ENCODE results near the gene MGMT.

MGMT gene

DNA sequence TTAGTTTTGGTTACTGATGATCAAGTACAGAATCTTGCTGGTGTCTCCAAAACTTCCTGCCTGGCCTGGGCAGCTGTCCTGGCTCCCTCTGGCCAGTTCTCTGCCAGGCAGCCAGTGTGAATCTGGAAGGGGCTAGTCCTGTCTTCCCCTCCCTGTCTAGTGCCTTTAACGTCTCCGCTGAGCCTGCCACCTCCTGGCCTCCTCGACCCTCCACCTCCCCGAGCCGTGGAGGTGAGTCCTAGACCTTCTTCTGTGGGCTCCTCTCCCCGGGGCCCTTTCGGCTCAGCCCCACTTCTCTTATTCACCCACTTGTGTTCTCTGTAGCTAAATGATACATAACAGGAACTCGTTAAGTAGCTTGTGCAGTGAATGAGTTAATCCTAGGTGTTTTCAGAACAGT lies 218.2 kb downstream of the MGMT start:
- Histone ChIP-seq H3K9ac (ENCODE audit: low read depth, low read length) (no peak overlapping the region), H3K4me1 (ENCODE audit: insufficient read depth, low read length) (no peaks in the 10 kb centered on the region), H3K9me3 (ENCODE audit: control insufficient read depth, insufficient read depth, low read length) (no peaks in the 10 kb centered on the region), H3K36me3 (ENCODE audit: insufficient read depth, low read length) (no peaks in the 10 kb centered on the region)

DNA sequence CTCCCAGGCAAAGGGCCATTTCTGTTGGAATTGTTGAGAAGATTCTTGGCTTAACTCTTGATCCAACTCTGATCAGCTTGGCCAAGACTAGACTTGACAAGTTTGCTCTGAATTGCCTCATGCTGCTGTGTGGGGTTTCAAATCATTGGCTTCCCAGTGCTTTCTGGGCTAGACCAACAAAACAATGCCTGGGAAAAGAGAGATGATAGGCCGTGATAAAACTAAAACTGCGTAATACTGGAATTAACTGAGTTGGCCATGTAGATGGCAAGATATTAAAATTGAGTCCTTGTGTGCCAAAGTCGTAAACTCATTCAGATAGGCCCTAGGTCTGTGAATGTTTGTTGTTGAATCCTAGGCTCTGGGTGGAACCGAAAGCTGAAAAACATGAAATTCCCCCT lies 222.6 kb downstream of the MGMT start:
- Histone ChIP-seq H3K36me3 (ENCODE audit: insufficient read depth, low read length) (no peaks in the 10 kb centered on the region), H3K9me3 (ENCODE audit: control insufficient read depth, insufficient read depth, low read length) (no peaks in the 10 kb centered on the region)

DNA sequence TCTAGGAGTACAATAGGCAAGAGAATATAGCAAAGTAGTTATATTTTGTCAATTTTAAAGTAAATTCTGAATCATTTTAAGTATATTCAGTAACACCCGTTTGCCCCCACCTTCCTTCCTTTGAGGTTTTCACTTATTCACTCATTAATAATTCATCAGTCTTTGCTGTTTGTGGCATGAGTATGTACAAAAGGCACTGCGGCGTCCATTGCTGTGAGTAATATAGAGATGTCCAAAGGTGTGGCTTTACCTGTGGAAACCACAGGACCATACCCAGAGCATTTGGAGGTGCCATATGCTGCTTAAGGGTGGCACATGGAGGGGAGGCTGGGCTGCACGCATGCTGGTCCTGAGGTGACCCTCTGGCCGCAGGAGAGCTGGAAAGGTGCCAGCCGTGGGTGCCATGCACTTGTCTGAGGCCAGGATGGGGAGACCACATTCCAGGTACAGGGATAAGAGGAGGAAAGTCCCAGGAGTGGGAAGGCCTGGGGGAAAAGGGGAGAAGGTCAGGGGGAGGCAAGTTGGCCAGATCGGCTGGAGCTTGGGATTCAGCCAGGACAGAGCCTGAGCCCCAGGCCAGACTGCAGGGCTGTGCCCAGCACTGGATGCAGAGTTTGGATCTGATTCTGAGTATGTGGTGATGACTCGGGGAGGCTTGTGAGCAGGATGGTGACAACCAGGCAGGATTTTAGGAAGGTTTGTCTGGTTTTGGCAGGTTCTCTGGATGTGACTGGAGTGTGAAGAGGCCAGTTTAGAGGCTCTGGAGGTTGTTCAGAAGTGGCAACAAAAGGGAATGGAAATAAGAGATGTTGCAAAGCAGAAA lies 223.4 kb downstream of the MGMT start:
- Histone ChIP-seq H3K36me3 (ENCODE audit: insufficient read depth, low read length) (no peaks in the 10 kb centered on the region), H3K9ac (ENCODE audit: low read depth, low read length) (no peak overlapping the region)

More for the DNA sequence above, 222.6 kb downstream of the MGMT start:
- H3K9ac ChIP-seq (ENCODE audit: low read depth, low read length): no peak overlapping the region
- H3K4me1 ChIP-seq (ENCODE audit: insufficient read depth, low read length): no peaks in the 10 kb centered on the region

DNA sequence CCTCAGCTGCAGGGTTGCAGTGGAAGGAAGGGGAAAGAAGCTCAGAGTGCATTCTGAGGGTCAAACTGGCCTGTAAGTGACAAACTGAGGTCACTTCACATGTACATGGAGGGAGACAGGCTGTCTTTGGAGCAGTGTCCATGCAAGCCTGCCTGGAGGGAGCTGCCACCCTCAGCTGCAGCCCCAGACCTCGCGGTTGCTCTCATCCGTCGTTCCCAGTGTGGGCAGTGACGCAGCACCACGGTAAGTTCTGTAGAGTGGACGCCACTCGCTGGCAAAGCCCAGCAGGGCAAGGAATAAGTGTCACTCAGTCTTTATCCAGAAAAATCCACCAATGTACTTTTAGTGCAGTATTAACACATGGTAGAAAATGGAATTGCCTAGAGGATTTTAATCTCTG lies 225.7 kb downstream of the MGMT start:
- Histone ChIP-seq H3K9me3 (ENCODE audit: control insufficient read depth, insufficient read depth, low read length) (no peaks in the 10 kb centered on the region), H3K36me3 (ENCODE audit: insufficient read depth, low read length) (no peaks in the 10 kb centered on the region), H3K4me1 (ENCODE audit: insufficient read depth, low read length) (no peaks in the 10 kb centered on the region), H3K9ac (ENCODE audit: low read depth, low read length) (no peak overlapping the region)

More for the DNA sequence above, 223.4 kb downstream of the MGMT start:
- no peaks in the 10 kb centered on the region for H3K9me3 ChIP-seq (ENCODE audit: control insufficient read depth, insufficient read depth, low read length)
- no peaks in the 10 kb centered on the region for H3K4me1 ChIP-seq (ENCODE audit: insufficient read depth, low read length)

DNA sequence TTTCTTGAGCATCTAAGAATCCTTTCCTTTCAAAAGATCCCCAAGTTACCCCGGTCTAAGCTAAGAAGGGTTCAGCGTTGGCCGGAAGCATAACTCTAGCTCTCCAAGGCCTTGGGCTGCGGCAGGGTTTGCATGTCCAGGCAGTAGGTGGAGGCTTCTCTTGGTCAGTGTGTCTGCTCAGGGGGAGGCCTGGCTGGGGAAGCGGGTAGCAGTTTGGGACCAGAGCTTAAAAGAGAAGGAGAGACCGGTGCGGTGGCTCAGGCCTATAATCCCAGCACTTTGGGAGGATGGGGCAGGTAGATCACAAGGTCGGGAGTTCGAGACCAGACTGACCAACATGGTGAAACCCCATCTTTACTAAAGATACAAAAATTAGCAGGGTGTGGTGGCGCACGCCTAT lies 226.3 kb downstream of the MGMT start:
- Histone ChIP-seq H3K9me3 (ENCODE audit: control insufficient read depth, insufficient read depth, low read length) (no peaks in the 10 kb centered on the region), H3K36me3 (ENCODE audit: insufficient read depth, low read length) (no peaks in the 10 kb centered on the region), H3K9ac (ENCODE audit: low read depth, low read length) (no peak overlapping the region), H3K4me1 (ENCODE audit: insufficient read depth, low read length) (no peaks in the 10 kb centered on the region)

DNA sequence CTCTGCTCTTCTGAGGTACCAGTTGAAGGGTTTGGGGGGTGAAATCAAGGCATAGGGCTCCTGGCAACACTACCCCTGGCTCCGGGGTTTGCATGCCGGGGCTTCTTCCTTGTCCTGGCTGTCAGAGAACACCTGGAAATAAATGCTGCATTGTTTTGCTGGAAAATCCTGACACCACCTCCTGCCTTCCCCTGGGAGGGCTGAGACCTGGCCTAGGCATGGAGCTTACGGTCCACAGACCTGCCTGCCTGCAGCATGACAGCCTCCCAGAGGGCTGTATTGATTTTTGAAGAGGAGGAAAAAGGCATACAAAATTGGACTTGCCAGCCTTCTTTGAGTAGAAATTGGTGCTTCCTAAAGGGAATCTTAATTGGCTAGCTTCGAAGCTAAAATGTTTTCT lies 227.1 kb downstream of the MGMT start:
- Histone ChIP-seq H3K36me3 (ENCODE audit: insufficient read depth, low read length) (no peaks in the 10 kb centered on the region), H3K4me1 (ENCODE audit: insufficient read depth, low read length) (no peaks in the 10 kb centered on the region), H3K9ac (ENCODE audit: low read depth, low read length) (no peak overlapping the region), H3K9me3 (ENCODE audit: control insufficient read depth, insufficient read depth, low read length) (no peaks in the 10 kb centered on the region)

DNA sequence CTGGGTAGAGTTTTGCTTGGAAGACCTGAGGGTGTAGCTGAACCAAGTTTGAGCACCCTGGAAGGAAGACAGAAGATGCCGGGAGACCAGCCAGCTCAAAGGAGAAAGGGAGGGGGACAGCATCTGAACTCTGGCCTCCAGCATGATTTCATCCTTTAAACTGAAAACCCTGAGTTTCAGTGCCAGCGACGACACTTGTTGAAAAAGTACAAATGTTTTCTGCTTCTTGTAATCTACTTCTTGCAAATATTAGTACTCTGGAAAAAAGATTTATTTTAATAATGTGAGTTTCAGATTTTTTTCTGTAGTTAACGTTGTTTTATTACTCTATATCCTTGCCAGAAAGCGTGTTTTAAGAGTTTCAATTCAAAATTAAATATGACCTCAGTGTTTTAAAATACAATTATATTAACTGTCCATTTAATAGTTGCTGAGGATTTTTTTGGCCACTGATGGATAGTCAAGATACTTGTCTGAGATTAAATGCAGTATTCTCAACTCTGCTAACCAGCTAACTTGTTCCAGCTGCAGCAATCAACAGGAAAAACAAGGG lies 227.7 kb downstream of the MGMT start:
- Histone ChIP-seq H3K9me3 (ENCODE audit: control insufficient read depth, insufficient read depth, low read length) (no peaks in the 10 kb centered on the region), H3K36me3 (ENCODE audit: insufficient read depth, low read length) (no peaks in the 10 kb centered on the region), H3K9ac (ENCODE audit: low read depth, low read length) (no peak overlapping the region), H3K4me1 (ENCODE audit: insufficient read depth, low read length) (no peaks in the 10 kb centered on the region)

DNA sequence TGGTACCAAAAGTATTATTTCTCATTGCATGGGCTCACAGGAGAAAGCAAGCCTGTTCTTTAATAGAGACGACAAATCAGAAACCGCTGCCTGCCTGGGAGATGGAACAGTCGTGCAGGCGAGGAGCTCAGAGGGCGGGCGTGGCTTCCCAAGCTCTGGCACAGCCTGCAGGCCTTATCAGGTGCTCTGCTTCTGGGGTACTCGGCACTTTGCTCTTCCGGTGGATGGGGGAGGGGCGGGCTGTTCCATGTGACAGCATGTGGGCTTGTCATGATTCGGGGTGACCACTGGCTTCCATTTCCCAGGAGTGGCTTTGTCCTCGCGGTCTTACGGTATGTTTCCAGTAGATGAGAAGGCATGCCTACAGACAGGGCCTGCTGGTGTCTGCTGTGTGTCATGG lies 228.6 kb downstream of the MGMT start:
- Histone ChIP-seq H3K9ac (ENCODE audit: low read depth, low read length) (no peak overlapping the region), H3K9me3 (ENCODE audit: control insufficient read depth, insufficient read depth, low read length) (no peaks in the 10 kb centered on the region), H3K36me3 (ENCODE audit: insufficient read depth, low read length) (no peaks in the 10 kb centered on the region), H3K4me1 (ENCODE audit: insufficient read depth, low read length) (no peaks in the 10 kb centered on the region)

DNA sequence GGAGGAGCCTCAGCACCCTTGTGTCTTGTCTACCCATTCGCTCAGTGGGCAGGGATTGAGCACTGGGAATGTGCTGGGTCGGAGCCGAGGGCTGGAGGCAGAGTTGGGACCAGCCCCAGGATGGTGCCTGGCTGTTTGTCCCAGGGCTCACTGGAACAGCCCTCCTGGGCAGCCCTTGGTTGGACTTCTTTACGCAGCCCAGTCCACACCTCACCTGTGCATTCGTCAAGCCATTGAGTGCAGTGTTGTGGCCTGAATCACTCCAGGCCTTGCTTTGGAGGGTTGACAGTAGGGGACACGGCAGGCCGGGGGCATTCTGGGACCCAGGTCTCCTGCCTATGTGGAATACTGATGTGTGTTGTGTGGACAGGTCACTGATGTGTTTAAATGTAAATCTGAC lies 229.6 kb downstream of the MGMT start:
- Histone ChIP-seq H3K36me3 (ENCODE audit: insufficient read depth, low read length) (no peaks in the 10 kb centered on the region), H3K4me1 (ENCODE audit: insufficient read depth, low read length) (no peaks in the 10 kb centered on the region), H3K9ac (ENCODE audit: low read depth, low read length) (no peak overlapping the region), H3K9me3 (ENCODE audit: control insufficient read depth, insufficient read depth, low read length) (no peaks in the 10 kb centered on the region)

DNA sequence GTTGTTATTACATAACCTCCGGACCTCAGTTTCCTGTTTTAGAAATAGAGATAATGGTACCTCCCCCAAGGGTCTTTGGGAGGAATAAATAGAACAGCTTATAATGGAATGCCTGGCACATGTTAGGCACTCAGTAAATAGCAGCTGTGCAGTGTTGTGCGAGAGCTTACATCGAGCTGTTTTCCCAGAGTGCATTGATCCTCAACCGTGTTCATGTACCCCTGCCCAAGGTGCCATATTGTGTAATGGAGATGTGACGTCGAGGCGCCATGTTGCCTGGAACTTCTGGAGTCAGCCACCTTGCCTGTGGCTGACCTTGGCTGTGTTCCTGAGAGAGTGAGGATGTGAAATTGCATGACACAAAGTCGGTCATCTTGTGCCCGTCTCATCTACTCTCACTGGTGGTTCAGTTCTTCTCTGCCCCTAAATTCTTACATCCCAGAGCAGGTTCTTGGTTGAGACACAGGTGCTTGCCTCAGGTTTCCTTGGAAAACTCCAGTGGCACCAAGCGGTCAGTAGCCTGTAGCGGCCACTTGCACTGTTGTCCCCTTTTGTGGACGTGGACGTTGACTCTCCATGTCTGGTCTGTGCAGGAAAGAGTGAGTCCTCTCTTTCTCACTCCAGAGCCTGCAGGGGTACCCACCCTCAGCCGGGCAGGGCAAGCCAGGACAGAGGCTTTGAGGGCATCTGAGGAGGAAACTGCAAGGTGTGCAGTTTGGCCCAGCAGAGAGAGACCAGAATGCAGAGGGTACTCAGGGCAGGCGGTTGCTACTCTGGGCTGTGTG lies 230.6 kb downstream of the MGMT start:
- Histone ChIP-seq H3K9ac (ENCODE audit: low read depth, low read length) (no peak overlapping the region), H3K4me1 (ENCODE audit: insufficient read depth, low read length) (no peaks in the 10 kb centered on the region), H3K36me3 (ENCODE audit: insufficient read depth, low read length) (no peaks in the 10 kb centered on the region), H3K9me3 (ENCODE audit: control insufficient read depth, insufficient read depth, low read length) (no peaks in the 10 kb centered on the region)

DNA sequence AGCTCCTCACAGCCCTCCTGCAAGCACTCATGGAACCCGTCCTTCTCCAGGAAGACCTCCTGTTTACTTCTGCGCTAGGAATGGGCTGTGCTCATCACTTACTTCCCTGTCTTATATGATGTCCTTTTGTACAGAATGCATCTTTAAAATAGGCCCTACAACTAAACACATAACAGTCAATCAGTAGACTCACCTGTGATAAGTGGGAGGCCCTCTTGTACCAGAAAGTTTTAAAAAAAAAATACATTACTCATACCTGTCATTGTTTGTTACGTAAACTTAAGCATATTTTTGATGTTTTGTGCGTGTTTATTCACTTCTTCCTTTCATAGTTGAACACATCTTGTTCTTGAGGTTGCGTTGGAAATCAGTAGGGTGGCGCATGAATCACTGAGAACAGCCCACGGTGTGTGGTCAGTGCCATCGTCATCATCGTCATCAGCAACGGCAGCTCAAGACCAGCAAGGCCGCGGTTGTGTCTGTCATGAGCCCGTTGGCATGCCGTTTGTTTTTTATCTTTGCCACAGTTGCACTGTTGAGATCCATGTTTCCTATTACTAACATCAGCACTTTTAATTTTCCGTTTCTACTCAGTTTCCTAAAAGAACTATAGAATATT lies 232.8 kb downstream of the MGMT start:
- H3K4me1 ChIP-seq (ENCODE audit: insufficient read depth, low read length): no peaks in the 10 kb centered on the region
- no peaks in the 10 kb centered on the region for H3K9me3 ChIP-seq (ENCODE audit: control insufficient read depth, insufficient read depth, low read length)
- no peak overlapping the region for H3K9ac ChIP-seq (ENCODE audit: low read depth, low read length)
- no peaks in the 10 kb centered on the region for H3K36me3 ChIP-seq (ENCODE audit: insufficient read depth, low read length)

DNA sequence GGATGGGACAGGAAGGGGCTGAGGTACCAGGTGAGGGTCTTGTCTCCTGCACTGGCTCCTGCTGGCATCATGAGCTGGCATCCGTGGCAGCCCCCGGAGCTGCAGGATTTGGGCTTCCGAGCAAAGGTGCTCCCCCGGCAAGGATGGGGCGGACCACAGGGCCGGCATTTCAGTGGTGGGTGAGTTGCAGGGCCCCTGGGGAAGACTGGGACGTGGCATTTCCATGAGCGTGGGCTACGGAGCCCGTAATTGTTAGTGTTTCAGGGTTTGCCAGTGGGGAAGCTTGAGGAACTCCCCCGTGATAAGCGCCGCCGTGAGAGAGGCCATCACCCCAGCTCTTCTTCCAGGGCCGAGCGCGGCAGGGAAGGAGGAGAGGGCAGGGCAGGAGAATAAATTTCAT lies 235.6 kb downstream of the MGMT start:
- Histone ChIP-seq H3K9me3 (ENCODE audit: control insufficient read depth, insufficient read depth, low read length) (no peaks in the 10 kb centered on the region), H3K4me1 (ENCODE audit: insufficient read depth, low read length) (no peaks in the 10 kb centered on the region), H3K36me3 (ENCODE audit: insufficient read depth, low read length) (no peaks in the 10 kb centered on the region), H3K9ac (ENCODE audit: low read depth, low read length) (no peak overlapping the region)

DNA sequence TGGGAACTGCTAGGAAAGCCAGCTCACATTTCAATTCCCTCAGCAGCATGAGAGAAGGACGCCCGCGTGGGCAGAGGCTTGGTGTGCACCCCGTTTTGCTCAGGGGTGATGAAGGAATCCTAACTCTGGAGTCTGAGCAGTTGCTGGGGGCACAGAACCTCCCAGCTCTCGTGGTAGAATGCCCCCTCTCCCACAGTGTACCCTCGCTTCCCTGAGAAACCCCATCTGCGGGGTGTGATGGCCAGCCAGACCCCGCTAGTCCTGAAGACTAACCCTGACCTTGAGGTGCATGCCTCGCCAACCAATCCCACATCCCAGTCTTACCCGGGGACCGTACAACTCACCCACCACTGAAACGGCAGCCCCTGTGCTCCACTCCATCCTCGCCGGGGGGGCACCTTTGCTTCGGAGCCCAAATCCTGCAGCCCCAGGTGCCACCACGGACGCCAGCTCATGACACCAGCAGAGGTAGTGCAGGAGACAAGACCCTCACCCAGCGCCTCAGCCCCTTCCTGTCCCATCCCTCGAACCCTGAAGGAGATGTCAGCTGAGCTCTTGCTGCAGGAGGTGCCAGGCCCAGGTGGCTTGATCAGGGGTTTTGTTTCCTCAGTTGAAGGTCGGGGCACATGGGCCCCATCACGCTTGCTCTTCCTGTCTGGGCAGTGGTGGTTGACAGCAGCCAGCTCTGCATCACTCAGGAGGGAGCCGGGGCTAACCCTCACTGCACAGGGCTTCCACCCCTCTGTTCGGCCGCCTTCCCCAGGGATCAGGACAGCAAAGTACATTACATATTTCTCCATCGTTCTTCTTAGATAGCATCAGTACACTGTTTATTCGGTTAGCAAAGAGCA lies 236.5 kb downstream of the MGMT start:
- Histone ChIP-seq H3K4me1 (ENCODE audit: insufficient read depth, low read length) (no peaks in the 10 kb centered on the region), H3K9ac (ENCODE audit: low read depth, low read length) (no peak overlapping the region), H3K9me3 (ENCODE audit: control insufficient read depth, insufficient read depth, low read length) (no peaks in the 10 kb centered on the region)

DNA sequence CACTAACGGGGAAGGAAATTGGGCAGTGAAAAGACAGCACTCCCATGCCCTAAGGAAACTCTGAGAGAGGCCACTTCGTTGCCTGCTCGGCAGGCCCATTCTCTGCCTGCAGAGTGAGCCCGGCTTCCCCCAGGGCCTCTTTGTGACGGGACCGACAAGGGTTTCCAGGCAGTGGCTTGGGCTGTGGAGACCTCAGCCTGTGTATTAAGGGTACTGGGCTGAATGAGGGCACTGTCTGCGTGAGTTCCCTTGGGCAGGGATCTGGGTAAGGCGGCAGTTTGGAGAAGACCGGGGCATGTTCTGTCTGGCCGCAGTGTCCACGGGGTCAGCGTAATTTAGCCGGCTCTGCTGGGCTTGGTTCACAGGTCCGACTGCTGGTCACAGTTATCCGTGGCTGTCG lies 237.2 kb downstream of the MGMT start:
- no peaks in the 10 kb centered on the region for H3K9me3 ChIP-seq (ENCODE audit: control insufficient read depth, insufficient read depth, low read length)
- no peaks in the 10 kb centered on the region for H3K4me1 ChIP-seq (ENCODE audit: insufficient read depth, low read length)
- H3K36me3 ChIP-seq (ENCODE audit: insufficient read depth, low read length): no peaks in the 10 kb centered on the region
- no peak overlapping the region for H3K9ac ChIP-seq (ENCODE audit: low read depth, low read length)

More for the DNA sequence above, 236.5 kb downstream of the MGMT start:
- no peaks in the 10 kb centered on the region for H3K36me3 ChIP-seq (ENCODE audit: insufficient read depth, low read length)
